Left colon (tissue), 2 donors: Measurements from ENCODE around the gene CCNE1. TPM values are rescaled to one million over a fixed set of nuclear protein-coding genes. Genes with fewer than 3 reads are reported as not detected.

ENCODE experiments used
- ATAC-seq: fragments of 200-7000 bp; cut with Tn5 transposase; one replicate; pipeline ENCODE4 v1.9.1; 2020; ENCODE audit warnings: mild to moderate bottlenecking, moderate library complexity
- DNase-seq, 2 donors: peaks; one replicate each; pipeline ENCODE4 v3.0.0-alpha.2; 2020
- intact Hi-C, 2 donors: fragments of 100-400 bp; cut with DNase I in 1 of 2; cut with micrococcal nuclease in 1 of 2; formaldehyde crosslinking; loops; one replicate each; pipeline versions ENCODE4 v1.11.2 to v1.14.0; 2022; cut with DNase I, micrococcal nuclease
- long read RNA-seq: library from polyadenylated mRNA; unstranded; transcript quantifications from one replicate; pipeline ENCODE4 v2.0.0, GENCODE V29; 2021
- total RNA-seq, 2 donors: library from RNA; stranded (reverse); fragmentation: NEBNext Ultra II Directional; extraction: Animal tissue kit (Norgen Biotek cat#: 25700); gene quantifications; one replicate each; pipeline ENCODE4 v1.2.1, GENCODE V29; 2021
- donor health status: DM: no; HTN: no; CAD: no.
- donor health status: DM: yes; HTN: yes; CAD: no.

CCNE1 gene
- 1 to 10 TPM; 4.0 to 4.5 TPM for total RNA-seq
- long read RNA-seq, transcript CCNE1-201 (12 exons, 2,043 nt): major isoform, 5 of 9 reads
- long read RNA-seq, partial matches to known transcripts: 0 of 9 reads
- long read RNA-seq, other reads (novel, unspliced or antisense): 4 of 9 reads

GRCh38 chr19:29811125-29812079 is at the start of gene CCNE1:
Gene CCNE1, plus strand, starts transcription at chr19:29811991. Its CDS starts 565 bp downstream, at chr19:29812556.
- intact Hi-C loops: no loop called here
- peak; percentile 97 for ATAC-seq

GRCh38 chr19:29763196-29763595 is 48.6 kb upstream of the CCNE1 start:
- ATAC-seq (no peak), DNase-seq (no peak)
- intact Hi-C loops: loop anchor here (10.0 kb wide), 1 partner anchor 112 kb away; no protein-coding TSS in a partner anchor

More at GRCh38 chr19:29811125-29812079, at the start of gene CCNE1:
- DNase-seq: peak; percentile 91 to 98

GRCh38 chr19:29764361-29764760 is 47.4 kb upstream of the CCNE1 start:
- ATAC-seq (no peak), DNase-seq (no peak)
- intact Hi-C loops: loop anchor here (10.0 kb wide), 1 partner anchor 110 kb away; no protein-coding TSS in a partner anchor

- intact Hi-C loops: loop anchor here (10.0 kb wide), 1 partner anchor 109 kb away; no protein-coding TSS in a partner anchor
- no peak for ATAC-seq
- DNase-seq: no peak
Measured at GRCh38 chr19:29766100-29766499, 45.7 kb upstream of the CCNE1 start.

- DNase-seq (no peak), ATAC-seq (no peak)
- intact Hi-C loops: loop anchor here (10.0 kb wide), 1 partner anchor 108 kb away; no protein-coding TSS in a partner anchor
Measured at GRCh38 chr19:29767039-29767735, 44.6 kb upstream of the CCNE1 start.

- DNase-seq: no peak
- ATAC-seq: no peak
- intact Hi-C loops: loop anchor here (10.0 kb wide), 1 partner anchor 107 kb away; no protein-coding TSS in a partner anchor
Measured at GRCh38 chr19:29768166-29768565, 43.6 kb upstream of the CCNE1 start.

- intact Hi-C loops: loop anchor here (10.0 kb wide), 1 partner anchor 105 kb away; no protein-coding TSS in a partner anchor
- DNase-seq (no peak), ATAC-seq (no peak)
Measured at GRCh38 chr19:29769997-29770396, 41.8 kb upstream of the CCNE1 start.

- no peak for ATAC-seq
- no peak for DNase-seq
- intact Hi-C loops: no loop called here
Measured at GRCh38 chr19:29770648-29771047, 41.1 kb upstream of the CCNE1 start.

GRCh38 chr19:29771708-29772414 is 39.9 kb upstream of the CCNE1 start:
- peak in 1 of 2 donors; percentile 42 for DNase-seq
- peak; percentile 78 for ATAC-seq
- intact Hi-C loops: no loop called here

GRCh38 chr19:29772696-29773095 is 39.1 kb upstream of the CCNE1 start:
- intact Hi-C loops: no loop called here
- ATAC-seq (no peak), DNase-seq (no peak)

- no peak for ATAC-seq
- intact Hi-C loops: no loop called here
- no peak for DNase-seq
Measured at GRCh38 chr19:29773141-29773540, 38.6 kb upstream of the CCNE1 start.

GRCh38 chr19:29774126-29774525 is 37.7 kb upstream of the CCNE1 start:
- ATAC-seq (no peak), DNase-seq (no peak)
- intact Hi-C loops: no loop called here

GRCh38 chr19:29777781-29778309 is 33.9 kb upstream of the CCNE1 start:
- ATAC-seq (no peak), DNase-seq (no peak)
- intact Hi-C loops: no loop called here

GRCh38 chr19:29779921-29780320 is 31.9 kb upstream of the CCNE1 start:
- intact Hi-C loops: no loop called here
- ATAC-seq (no peak), DNase-seq (no peak)

- no peak for DNase-seq
- ATAC-seq: no peak
- intact Hi-C loops: no loop called here
Measured at GRCh38 chr19:29781386-29782259, 30.2 kb upstream of the CCNE1 start.

- ATAC-seq (no peak), DNase-seq (no peak)
- intact Hi-C loops: no loop called here
Measured at GRCh38 chr19:29782260-29782580, 29.6 kb upstream of the CCNE1 start.

- intact Hi-C loops: no loop called here
- ATAC-seq (no peak), DNase-seq (no peak)
Measured at GRCh38 chr19:29783627-29784190, 28.1 kb upstream of the CCNE1 start.
